Stimulated activated CD4-positive, alpha-beta T cell treated with anti-CD3 and anti-CD28 coated beads, Interleukin-2, amount 100 ng/mL, for 24 hours (primary cell): Measurements from ENCODE around the gene ZNF750.
A peak's percentile ranks its signal among the peaks of the same experiment; 100 is the strongest.
"Not testable (repeated sequence)": the region's sequence is repeated elsewhere in the genome, so short reads cannot be mapped to it uniquely, and the experiment has no call there.

Experiments used
- DNase-seq, 2 donors: peaks; one replicate each; pipeline ENCODE4 v3.0.0-alpha.2; 2020

The ZNF750 gene

DNA sequence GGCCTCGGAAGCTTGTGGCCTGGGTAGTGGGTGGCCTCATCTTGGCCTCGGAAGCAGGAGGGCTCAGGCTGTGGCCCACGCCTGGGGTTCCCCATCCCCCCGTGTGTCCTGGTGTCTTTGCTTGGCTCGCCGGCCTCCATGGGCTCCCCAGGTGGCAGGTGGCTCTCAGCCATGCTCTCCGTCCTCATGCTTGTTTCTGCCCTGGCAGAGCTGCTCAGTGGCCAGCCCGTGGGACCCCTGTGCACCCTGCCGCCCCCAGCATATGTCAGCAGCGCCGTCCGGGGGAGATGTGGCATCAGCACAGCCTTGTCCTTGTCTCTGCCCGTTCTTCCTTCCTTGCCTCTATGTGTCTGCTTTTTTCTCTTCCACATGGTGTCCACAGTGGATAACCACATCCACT is 49.4 kb downstream of the ZNF750 start:
- DNase-seq, result no peak

DNA sequence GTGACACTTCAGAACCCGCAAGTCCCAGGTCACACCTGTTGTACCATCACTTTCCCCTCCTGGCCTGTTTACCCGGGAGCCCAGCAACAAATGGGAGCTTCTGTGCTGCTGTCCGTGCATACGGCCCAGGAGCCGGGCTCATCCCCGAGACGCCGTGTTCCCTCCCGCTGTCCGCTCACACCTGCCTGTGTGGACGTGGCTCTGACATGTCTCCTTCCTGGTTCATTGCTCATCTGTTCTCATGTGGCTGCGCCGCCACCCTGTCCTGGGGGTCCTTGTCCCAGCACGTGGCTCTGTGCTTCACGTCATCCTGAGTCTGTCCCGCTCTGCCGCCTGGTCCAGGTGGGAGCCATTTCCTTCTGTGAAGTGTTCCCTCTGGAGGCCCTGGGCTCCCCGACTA is 50.0 kb downstream of the ZNF750 start:
- DNase-seq, result no peak

DNA sequence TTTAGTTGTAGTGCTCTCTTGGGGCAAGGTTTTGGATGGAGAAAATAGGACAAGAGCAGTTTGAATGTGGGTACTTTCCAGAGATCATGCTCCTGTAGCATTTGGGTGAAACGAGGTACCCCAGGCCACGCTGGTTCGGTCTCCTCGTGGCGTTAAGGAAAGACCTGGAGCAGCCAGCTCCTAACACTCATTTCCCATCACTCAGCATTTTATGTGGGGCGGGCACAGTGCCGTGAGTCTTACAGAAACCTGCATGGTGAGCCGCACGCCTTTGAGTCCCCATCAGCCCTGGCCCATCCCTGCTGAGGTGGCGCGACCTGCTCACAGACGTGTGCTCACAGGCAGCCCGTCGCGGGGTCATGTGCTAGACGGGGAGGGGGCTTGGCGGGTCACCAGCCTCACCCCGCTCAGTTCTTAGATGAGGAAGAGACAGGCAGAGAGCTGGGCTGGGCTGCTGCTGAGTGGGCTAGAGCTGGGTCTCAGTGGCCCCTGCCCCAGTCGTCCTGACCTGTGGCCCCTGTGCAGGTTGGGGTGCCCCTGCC is 50.7 kb downstream of the ZNF750 start:
- DNase-seq, result no peak

DNA sequence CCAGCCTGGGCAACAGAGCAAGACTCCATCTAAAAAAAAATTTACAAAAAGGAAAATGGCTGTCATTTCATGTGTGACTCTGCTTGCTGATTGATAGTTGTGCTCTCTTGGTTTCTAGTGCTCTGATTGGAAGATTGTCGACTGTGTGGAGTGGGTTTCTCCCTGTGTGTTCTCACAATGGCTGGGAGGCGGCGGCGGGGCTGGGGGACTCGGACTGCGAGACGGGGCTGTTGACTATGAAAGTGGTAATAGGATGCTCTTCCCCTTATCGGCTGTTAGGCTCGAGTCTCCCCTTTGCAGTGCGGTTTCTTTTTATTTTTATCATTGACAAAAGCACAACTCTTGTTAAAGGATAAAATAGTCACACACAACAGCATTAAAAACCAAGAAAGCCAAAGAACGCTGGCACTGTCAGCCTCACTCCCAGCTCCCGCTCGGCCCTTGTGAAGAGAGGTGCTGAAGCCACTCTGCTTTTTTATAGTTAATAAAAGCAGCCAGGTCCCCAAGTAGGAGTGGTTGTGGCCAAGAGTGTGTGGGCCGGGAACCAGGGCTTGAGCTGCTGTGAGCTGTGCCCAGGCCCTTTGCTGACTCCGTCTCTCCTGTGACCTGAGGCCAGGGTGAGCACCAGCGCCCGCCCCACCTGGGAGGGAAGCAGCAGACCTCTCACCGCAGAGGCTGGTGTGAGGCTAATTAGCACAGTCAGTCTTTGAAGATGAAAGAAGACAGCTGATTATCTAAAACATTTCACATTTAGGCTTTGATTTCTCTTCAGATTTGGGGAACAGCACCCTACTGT is 51.4 kb downstream of the ZNF750 start:
- no peak for DNase-seq

DNA sequence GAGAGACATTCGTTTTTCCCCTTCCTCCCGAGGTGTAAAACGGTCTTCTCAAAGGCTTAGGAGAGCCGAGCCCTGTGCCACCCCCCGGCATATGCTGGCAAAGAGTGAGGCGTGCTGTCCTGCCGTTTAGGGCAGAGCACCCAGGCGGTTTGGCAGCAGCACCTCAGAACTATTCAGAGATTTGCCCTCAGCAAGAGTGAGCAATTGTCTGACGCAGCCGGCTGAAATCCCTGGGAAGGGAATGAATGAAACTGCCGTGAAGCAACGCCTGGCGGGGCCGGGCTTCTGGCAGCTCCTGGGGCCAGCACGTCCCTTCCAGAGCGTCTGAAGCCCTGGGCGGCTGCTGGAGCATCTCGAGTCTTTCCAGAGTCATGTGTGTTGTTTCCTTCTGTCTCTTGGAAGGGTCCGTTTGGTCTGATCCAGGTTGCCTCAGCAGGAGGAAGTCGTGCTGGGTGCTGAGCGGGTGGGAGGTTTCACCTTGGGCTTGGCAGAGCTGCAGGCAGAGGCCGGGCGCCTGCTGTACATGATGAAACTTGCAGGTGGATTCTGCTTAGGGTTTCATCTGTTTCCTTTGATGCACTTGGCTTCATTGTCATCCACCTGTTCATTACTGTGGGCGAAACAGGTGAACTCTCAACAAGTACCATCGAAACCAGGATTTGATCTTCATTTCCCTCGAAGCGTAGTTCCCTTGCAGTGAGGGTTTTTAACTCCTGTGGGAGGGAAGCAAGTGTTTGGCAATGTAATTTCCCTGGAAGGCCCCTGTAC is 52.6 kb downstream of the ZNF750 start:
- DNase-seq, result no peak

GRCh38 chr17:82786427-82786826 is 53.4 kb downstream of the ZNF750 start:
- DNase-seq, result no peak

DNA sequence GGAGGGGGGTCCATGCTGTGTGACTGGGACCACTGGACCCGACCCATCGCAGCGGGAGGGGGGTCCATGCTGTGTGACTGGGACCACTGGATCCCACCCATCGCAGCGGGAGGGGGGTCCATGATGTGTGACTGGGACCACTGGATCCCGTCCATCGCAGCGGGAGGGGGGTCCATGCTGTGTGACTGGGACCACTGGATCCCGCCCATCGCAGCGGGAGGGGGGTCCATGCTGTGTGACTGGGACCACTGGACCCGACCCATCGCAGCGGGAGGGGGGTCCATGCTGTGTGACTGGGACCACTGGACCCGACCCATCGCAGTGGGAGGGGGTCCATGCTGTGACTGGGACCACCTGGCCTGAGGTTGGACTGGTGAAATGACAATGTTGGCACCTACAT is 54.2 kb downstream of the ZNF750 start:
- not testable (repeated sequence) for DNase-seq

DNA sequence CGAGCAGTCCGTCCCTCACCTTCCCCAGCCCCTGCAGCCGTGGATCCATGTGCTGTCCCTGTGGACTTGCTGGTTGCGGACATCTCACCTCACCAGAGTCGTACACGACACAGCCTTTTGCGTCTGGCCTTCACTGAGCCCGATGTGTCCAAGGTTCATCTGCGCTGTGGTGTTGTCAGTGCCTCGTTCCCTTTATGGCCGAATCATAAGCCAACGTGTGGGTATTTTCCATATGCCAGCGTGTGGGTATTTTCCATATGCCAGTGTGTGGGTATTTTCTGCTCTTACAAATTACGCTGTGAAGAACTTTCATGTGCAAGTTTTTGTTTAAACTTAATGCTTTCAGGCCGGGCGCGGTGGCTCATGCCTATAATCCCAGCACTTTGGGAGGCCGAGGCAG is 56.3 kb downstream of the ZNF750 start:
- no peak for DNase-seq

- DNase-seq, result no peak
These were observed 57.1 kb downstream of the ZNF750 start for GRCh38 chr17:82782657-82783207.

GRCh38 chr17:82781894-82782274 is 57.9 kb downstream of the ZNF750 start:
- peak; percentile 83 to 86 for DNase-seq

- no peak for DNase-seq
These were observed 58.6 kb downstream of the ZNF750 start for GRCh38 chr17:82780971-82781893.

- DNase-seq, result no peak
These were observed 59.6 kb downstream of the ZNF750 start for GRCh38 chr17:82780195-82780594.

DNA sequence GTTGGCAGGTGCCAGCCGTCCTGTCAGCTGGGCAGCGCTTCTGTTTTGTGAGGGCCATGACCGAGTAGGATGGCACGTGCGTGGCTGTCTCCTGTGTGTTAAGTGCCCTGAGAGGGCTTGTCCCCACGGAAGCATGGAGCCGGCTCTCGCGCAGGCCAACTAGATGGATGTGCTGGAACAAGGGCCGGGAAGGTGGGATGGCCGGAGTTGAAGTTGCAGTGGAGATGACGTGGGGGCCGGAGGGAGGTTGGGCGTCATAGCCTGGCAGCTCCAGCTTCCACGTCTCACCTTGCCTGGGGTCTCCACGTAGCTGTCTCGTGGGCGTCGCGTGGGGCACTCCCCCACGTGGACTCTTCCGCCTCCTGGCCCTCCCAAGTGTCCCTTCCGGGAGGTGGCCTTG is 60.3 kb downstream of the ZNF750 start:
- no peak for DNase-seq
